OCI-LY7 (cell line): ENCODE measurements around the gene GNAL.
"Not testable (repeated sequence)": the region's sequence is repeated elsewhere in the genome, so short reads cannot be mapped to it uniquely, and the experiment has no call there.

ENCODE experiments used
- CTCF ChIP-seq: fragments of 200-600 bp; sonication (generic); conservative IDR thresholded peaks from 2 replicates; pipeline ENCODE4 v1.5.1; 2014; ENCODE audit warnings: mild to moderate bottlenecking, antibody characterized with exemption, low read length, moderate library complexity, mixed read lengths
- EZH2phosphoT487 ChIP-seq: fragments of 200-600 bp; sonication (generic); IDR thresholded peaks from 2 replicates; pipeline ENCODE4 v1.6.1; 2018; ENCODE audit warnings: low read depth, borderline replicate concordance, mild to moderate bottlenecking, mixed run types, antibody characterized with exemption, low read length, moderate library complexity, mixed read lengths

- not testable (repeated sequence) for TF ChIP-seq CTCF, EZH2phosphoT487
Measured at GRCh38 chr18:11716767-11717315, 27.8 kb downstream of the GNAL start.
